GM20000 (cell line): Measurements from ENCODE around the gene METTL3.
"Not testable (repeated sequence)": the region's sequence is repeated elsewhere in the genome, so short reads cannot be mapped to it uniquely, and the experiment has no call there.

Experiments used
- DNase-seq: peaks from one replicate; pipeline ENCODE4 v3.0.0; 2012; ENCODE audit warnings: low spot score
- TF ChIP-seq, protein P1 (sequence below): IDR thresholded peaks from 2 replicates; pipeline ENCODE4 v1.5.1; 2012; ENCODE audit warnings: mild to moderate bottlenecking, control low read depth; ENCODE audit errors: extremely low read depth, missing control alignments

METTL3 gene

DNA sequence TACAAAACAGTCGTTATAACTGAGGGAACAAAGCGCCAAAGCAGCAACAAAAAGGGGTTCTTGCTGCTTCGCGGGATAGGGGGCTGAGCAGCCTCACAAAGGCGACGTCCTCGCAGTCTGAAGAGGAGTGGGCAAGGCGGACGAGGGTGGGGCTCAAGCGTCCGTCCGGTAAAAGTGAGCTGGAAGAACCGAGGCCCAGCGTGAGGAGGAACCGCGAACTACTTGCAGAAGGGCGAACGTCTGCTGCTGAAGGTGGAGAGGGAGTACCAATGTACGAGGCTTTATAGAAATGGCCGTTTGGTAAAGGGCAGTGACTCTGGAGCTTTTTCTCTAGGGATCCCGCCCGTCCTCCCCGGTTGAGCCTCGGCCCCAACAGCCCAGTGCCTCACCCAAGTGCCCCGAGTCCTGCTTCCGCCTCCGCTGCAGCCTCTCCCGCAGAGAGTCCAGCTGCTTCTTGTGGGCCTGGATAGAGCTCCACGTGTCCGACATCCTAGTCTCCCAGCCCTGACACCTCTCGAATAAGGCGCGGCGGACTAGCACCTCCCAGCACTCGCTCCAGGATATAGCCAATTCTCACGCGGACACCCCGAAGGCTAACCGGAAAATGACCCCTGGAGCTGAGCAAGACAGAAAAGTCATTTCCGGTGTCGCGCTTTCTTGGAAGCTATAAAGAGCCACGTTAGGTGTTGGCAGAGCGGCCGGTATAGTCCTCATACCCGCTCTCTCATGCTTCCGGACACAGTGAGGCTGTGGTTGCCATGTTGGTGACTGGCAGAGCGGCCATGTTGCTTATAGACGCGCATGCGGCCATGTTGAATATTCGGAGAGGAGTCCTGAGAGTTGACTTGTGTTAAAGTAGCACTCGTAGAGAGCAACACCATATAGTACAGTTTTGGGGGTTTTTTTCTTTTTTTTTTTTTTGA lies at the start of gene METTL3:
Gene METTL3 (minus strand): TSS at position 606 of the 923 bp plus-strand sequence. CDS start 117 bp downstream, at position 489.
- DNase-seq = peak; percentile 88

DNA sequence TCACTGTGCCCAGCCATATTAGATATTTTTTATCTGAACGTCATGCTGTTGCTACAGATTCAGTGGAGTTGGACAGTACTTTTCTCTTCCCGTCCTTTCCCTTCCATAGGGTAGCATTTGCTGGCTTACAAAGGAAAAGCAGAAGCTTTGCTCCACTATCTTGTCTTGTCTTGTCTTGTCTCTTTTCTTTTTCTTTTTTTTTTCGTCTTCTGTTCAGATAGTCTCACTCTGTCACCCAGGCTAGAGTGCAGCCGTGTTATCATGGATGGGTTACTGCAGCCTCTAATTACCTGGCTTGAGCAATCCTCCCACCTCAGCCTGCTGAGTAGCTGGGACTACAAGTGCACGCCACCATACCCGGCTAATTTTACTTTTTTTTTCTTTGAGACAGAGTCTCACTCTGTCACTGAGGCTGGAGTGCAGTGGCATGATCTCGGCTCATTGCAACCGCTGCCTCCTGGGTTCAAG lies 47.6 kb upstream of the METTL3 start:
- DNase-seq = no peak
- TF ChIP-seq, protein P1, sequence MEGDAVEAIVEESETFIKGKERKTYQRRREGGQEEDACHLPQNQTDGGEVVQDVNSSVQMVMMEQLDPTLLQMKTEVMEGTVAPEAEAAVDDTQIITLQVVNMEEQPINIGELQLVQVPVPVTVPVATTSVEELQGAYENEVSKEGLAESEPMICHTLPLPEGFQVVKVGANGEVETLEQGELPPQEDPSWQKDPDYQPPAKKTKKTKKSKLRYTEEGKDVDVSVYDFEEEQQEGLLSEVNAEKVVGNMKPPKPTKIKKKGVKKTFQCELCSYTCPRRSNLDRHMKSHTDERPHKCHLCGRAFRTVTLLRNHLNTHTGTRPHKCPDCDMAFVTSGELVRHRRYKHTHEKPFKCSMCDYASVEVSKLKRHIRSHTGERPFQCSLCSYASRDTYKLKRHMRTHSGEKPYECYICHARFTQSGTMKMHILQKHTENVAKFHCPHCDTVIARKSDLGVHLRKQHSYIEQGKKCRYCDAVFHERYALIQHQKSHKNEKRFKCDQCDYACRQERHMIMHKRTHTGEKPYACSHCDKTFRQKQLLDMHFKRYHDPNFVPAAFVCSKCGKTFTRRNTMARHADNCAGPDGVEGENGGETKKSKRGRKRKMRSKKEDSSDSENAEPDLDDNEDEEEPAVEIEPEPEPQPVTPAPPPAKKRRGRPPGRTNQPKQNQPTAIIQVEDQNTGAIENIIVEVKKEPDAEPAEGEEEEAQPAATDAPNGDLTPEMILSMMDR = no peak

More for the DNA sequence above, at the start of gene METTL3:
- TF ChIP-seq, protein P1 = no peak

DNA sequence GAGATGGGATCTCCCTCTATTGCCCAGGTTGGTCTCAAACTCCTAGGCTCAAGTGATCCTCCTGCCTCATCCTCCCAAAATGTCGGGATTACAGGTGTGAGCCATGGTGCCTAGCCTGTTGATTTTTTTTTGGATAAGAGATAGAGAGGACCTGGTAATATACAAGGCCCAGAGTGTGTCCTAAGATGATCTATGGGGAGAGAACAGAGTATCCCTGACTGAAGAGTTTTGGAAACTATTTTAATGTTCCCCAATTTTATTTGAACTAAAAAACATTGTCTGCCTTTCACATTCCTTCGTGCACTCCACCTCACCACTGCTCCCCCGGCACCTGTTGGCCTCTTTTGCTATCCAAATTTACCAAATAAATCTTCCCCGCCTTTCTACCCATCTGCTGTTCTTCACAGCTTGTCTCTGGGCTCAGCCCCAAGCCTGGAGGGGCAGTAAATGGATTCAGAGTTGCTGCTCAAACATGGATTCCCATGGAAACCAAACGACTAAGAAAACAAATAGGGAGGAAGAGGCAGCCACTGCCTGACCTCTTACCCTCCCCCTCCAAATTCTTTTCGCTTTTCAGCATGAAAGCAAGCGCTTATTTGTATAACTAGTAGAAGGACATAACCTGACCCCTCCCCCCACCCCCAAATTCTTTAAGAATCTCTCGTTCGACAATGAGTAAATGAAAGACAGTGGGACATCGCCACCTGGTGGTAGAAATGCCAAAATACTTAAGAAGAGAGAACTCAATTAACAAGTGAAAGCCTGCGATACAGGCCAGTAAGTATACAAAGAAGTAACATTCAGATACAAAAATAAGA lies 46.2 kb upstream of the METTL3 start:
- DNase-seq = peak; percentile 67
- TF ChIP-seq, protein P1 = peak; percentile 39

DNA sequence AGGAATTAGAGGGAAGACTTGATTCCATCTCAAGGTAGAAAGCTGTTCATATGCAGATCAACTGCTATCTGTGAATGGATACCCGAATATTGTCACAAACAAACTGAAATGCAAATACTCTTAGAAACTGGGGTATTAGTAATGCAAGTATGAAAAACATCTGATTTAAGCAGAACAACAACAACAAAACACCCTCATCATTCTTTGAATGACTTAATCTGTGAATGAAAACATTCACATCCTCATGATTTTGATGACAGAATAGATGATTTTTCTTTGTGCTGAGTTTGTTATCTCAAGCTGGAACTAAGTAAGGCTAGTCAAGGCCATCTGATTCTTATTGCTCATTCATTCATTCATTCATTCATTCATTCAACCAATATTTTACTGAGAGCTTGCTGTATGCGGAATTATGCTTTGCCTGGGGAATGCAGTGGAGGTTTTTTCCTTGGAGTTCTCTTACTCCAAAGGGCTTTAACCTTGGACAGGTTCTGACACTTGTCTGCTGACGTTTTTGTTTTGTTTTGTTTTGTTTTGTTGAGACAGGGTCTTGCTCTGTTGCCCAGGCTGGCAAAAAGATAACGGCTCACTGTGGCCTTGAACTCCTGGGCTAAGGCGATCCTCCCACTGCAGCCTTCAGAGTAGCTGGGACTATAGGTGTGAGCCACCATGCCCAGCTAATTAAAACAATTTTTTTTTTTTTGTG lies 45.4 kb upstream of the METTL3 start:
- TF ChIP-seq, protein P1 = no peak
- DNase-seq = no peak

DNA sequence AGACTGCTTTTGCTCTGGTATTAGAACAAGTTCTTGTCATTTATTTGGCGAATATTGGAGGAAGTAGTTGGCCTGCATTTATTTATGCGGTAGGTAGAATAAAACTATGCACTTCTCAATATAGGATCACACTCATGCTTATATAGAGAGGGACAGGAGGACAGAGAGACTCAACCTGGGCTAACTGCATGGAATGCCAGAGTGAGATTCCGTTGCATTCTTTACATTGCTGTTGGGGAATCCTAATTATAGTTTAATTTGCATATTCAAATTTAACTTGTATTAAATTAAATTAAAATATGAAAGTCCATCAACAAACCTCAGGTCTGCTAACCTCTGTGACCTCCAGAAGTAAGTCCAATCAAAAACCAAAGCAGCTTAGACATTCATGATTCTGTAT lies 42.1 kb upstream of the METTL3 start:
- TF ChIP-seq, protein P1 = no peak
- DNase-seq = no peak

DNA sequence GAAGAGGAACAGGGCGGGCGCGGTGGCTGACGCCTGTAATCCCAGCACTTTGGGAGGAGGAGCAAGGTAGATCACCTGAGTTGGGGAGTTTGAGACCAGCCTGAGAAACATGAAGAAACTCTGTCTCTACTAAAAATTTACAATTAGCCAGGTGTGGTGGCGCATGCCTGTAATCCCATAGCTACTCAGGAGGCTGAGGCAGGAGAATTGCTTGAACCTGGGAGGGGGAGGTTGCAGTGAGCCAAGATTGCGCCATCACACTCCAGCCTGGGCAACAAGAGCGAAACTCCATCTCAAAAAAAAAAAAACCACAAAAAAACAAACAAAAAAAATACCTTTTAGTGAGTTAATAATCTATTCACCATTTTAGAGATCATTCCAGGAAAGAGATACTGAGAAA lies 33.4 kb upstream of the METTL3 start:
- DNase-seq = not testable (repeated sequence)

DNA sequence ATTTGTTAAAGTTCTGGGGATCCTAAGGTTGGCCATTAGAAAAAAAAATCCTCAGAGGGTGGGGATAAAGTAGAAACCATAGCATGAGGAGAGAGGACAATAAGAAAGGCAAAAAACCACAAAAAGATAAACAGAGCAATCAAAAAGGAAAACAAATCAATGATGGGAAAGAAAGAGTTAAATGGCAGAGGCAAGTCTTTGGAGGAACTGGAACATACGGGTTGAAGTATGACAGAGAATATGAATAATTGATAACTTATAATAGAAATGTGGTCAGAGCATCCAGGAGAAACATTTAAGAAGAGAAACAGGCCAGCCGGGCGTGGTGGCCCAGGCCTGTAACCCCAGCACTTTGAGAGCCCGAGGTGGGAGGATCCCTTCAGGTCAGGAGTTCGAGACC lies 32.8 kb upstream of the METTL3 start:
- DNase-seq = no peak
- TF ChIP-seq, protein P1 = no peak
